Sigmoid colon (tissue), 7 donors: ENCODE data around the gene PCDHGB1. TPM values are rescaled to one million over a fixed set of nuclear protein-coding genes. Genes with fewer than 3 reads are reported as not detected.
A peak's percentile ranks its signal among the peaks of the same experiment; 100 is the strongest.
"Not testable (repeated sequence)": the region's sequence is repeated elsewhere in the genome, so short reads cannot be mapped to it uniquely, and the experiment has no call there.

Source experiments
- DNase-seq: peaks from one replicate; pipeline ENCODE4 v3.0.0-alpha.2; 2019
- H3K27ac ChIP-seq, 4 donors: fragments of 200-600 bp; sonication (generic); one replicate each; pipeline ENCODE4 v1.5.1; 2016 to 2019; ENCODE audit warnings: mild to moderate bottlenecking in 1 of 4
- H3K27me3 ChIP-seq, 3 donors: fragments of 200-600 bp; sonication (generic); one replicate each; pipeline ENCODE4 v1.5.1; 2019; ENCODE audit warnings: mild to moderate bottlenecking in 1 of 3
- H3K36me3 ChIP-seq, 4 donors: fragments of 200-600 bp; sonication (generic); one replicate each; pipeline ENCODE4 v1.5.1; 2016 to 2019
- H3K4me1 ChIP-seq, 4 donors: fragments of 200-600 bp; sonication (generic); one replicate each; pipeline ENCODE4 v1.5.1; 2017 to 2019
- H3K4me3 ChIP-seq, 4 donors: fragments of 200-600 bp; sonication (generic); one replicate each; pipeline ENCODE4 v1.5.1; 2017 to 2019; ENCODE audit warnings: mild to moderate bottlenecking in 2 of 4, moderate library complexity in 1 of 4
- H3K9me3 ChIP-seq, 4 donors: fragments of 200-600 bp in 3 of 4; sonication (generic) in 3 of 4; one replicate each; pipeline versions ENCODE4 v1.5.1 to v1.6.1; 2013 to 2019
- CTCF ChIP-seq, 4 experiments: fragments of 450-650 bp in 3 of 4; fragments of 200-600 bp in 1 of 4; IDR thresholded peaks; one replicate each; pipeline ENCODE4 v1.5.1; 2016 to 2019; ENCODE audit warnings: antibody characterized with exemption in 4 of 4, mild to moderate bottlenecking in 3 of 4, moderate library complexity in 2 of 4
- EP300 ChIP-seq, 4 donors: sonication (generic); formaldehyde crosslinking; IDR thresholded peaks; one replicate each; pipeline ENCODE4 v1.6.1; 2017; ENCODE audit warnings: antibody characterized with exemption in 4 of 4
- POLR2A ChIP-seq, 2 donors: fragments of 450-650 bp; IDR thresholded peaks; one replicate each; pipeline ENCODE4 v1.6.1; 2016; ENCODE audit warnings: antibody characterized with exemption in 2 of 2, mild to moderate bottlenecking in 2 of 2, moderate library complexity in 2 of 2
- POLR2AphosphoS5 ChIP-seq, 4 donors: sonication (generic); formaldehyde crosslinking; IDR thresholded peaks; one replicate each; pipeline ENCODE4 v1.6.1; 2017; ENCODE audit warnings: antibody characterized with exemption in 4 of 4
- WGBS, 2 donors: extraction: QIAGEN DNeasy Blood & Tissue Kit; methylation state at CpG; one replicate each; pipeline ENCODE4 v1.1.7; 2013; 5-methylcytosine and 5-hydroxymethylcytosine counted together
- intact Hi-C: fragments of 100-400 bp; cut with DNase I; formaldehyde crosslinking; loops from one replicate; pipeline ENCODE4 v1.15.1; 2023
- polyA plus RNA-seq, 3 donors: library from polyadenylated mRNA; stranded (reverse); fragments of 200-250 nt; gene quantifications; one replicate each; pipeline ENCODE4 v1.2.3, GENCODE V29; 2013
- total RNA-seq, 4 donors: library from RNA; depleted of rRNA; stranded (reverse); fragments of >200 nt; gene quantifications; one replicate each; pipeline ENCODE4 v1.1.0, GENCODE V29; 2016
- donor health status: healthy with polysubstance abuse.
- donor health status: Bipolar disorder and iron deficiency.
- donor health status: healthy.

Gene PCDHGB1
- total and polyA plus RNA-seq, 7 donors: 0.26 to 8.4 (median 3.3) TPM; not detected in 2

GRCh38 chr5:141326088-141326854 lies 23.6 kb upstream of the PCDHGB1 start:
- peaks cover 0 to 3% (median 0%) of the 10 kb centered on the region in 3 donors for H3K27me3 ChIP-seq
- peaks cover 13 to 35% (median 22%) of the 10 kb centered on the region in 4 donors for H3K9me3 ChIP-seq
- peak; percentile 76 for DNase-seq
- no peak for TF ChIP-seq EP300 (IDR thresholded peaks at IDR 0.05)
- TF ChIP-seq POLR2AphosphoS5 (IDR thresholded peaks at IDR 0.05): peak in 3 of 4 donors; percentile 15 to 37 (median 35)
- TF ChIP-seq CTCF (IDR thresholded peaks at IDR 0.05): peak in 3 of 4 experiments; percentile 20 to 49 (median 35)
- TF ChIP-seq POLR2A (IDR thresholded peaks at IDR 0.05): no peak
- H3K4me3 ChIP-seq: peak overlapping the region; percentile 19 to 49 (median 38)
- peak overlapping the region; percentile 57 to 71 (median 64) for H3K27ac ChIP-seq
- H3K36me3 ChIP-seq: no peaks in the 10 kb centered on the region
- intact Hi-C loops: no loop called here
- WGBS, 2 donors: 13 to 19% methylated on average over 27 of the region's 27 CpGs
- H3K4me1 ChIP-seq: peaks cover 0 to 6% (median 1%) of the 10 kb centered on the region in 4 donors

GRCh38 chr5:141328231-141328630 lies 21.7 kb upstream of the PCDHGB1 start:
- Histone ChIP-seq H3K9me3 (peaks cover 16 to 55% (median 36%) of the 10 kb centered on the region in 4 donors), H3K4me1 (peaks cover 0 to 6% (median 0%) of the 10 kb centered on the region in 4 donors), H3K27ac (no peak overlapping the region), H3K27me3 (peaks cover 0 to 7% (median 0%) of the 10 kb centered on the region in 3 donors), H3K36me3 (no peaks in the 10 kb centered on the region), H3K4me3 (no peak overlapping the region)
- no peak for TF ChIP-seq POLR2A (IDR thresholded peaks at IDR 0.05)
- TF ChIP-seq CTCF (IDR thresholded peaks at IDR 0.05): no peak
- no peak for TF ChIP-seq EP300 (IDR thresholded peaks at IDR 0.05)
- no peak for TF ChIP-seq POLR2AphosphoS5 (IDR thresholded peaks at IDR 0.05)
- no peak for DNase-seq
- intact Hi-C loops: no loop called here
- 82 to 85% methylated on average over 8 of the region's 8 CpGs for WGBS, 2 donors

- WGBS, 2 donors: 29 to 45% methylated on average over 21 of the region's 21 CpGs
- peaks cover 0 to 21% (median 5%) of the 10 kb centered on the region in 3 donors for H3K27me3 ChIP-seq
- H3K27ac ChIP-seq: no peak within 1 kb of the TSS
- H3K36me3 ChIP-seq: no peaks in the 10 kb centered on the region
- peaks cover 23 to 71% (median 47%) of the 10 kb centered on the region in 4 donors for H3K9me3 ChIP-seq
- intact Hi-C loops: no loop called here
- TF ChIP-seq CTCF (IDR thresholded peaks at IDR 0.05): no peak
- TF ChIP-seq POLR2A (IDR thresholded peaks at IDR 0.05): no peak
- TF ChIP-seq EP300 (IDR thresholded peaks at IDR 0.05): no peak
- no peak for TF ChIP-seq POLR2AphosphoS5 (IDR thresholded peaks at IDR 0.05)
- peak within 1 kb of the TSS in 1 of 4 donors; percentile 2 for H3K4me3 ChIP-seq
- no peak for DNase-seq
- H3K4me1 ChIP-seq: peaks cover 0 to 6% (median 0%) of the 10 kb centered on the region in 4 donors
Measured at GRCh38 chr5:141330299-141331080, 19.4 kb upstream of the PCDHGB1 start, which contains the start of gene PCDHGA1. Gene PCDHGA1, plus strand, starts transcription at chr5:141330514.

GRCh38 chr5:141332571-141332970 lies 17.3 kb upstream of the PCDHGB1 start:
- H3K36me3 ChIP-seq, intact Hi-C loops, DNase-seq, H3K4me3 ChIP-seq, H3K4me1 ChIP-seq, H3K27ac ChIP-seq: not testable (repeated sequence)
- Histone ChIP-seq H3K9me3 (peaks cover 23 to 78% (median 58%) of the 10 kb centered on the region in 4 donors), H3K27me3 (peaks cover 0 to 21% (median 5%) of the 10 kb centered on the region in 3 donors)
- WGBS, 2 donors: 50 to 72% methylated on average over 39 of the region's 39 CpGs
